Measurements from ENCODE around the gene PARVB. TPM values are rescaled to one million over a fixed set of nuclear protein-coding genes. Genes with fewer than 3 reads are reported as not detected.

PARVB gene
- total and polyA plus RNA-seq, 2 of the 8 experiments (the other 6 are each of a cell fraction or from before 2014, with no cell fraction given): 14.5 to 18.6 TPM

GRCh38 chr22:44103735-44104480 is 79.8 kb downstream of the PARVB start:
- H3K27ac ChIP-seq (ENCODE audit: low read depth, low read length): no peak overlapping the region
- H2BK5ac ChIP-seq (ENCODE audit: low read depth, low read length): no peak overlapping the region
- peak overlapping the region; percentile 18; the same call in 1 of the 2 replicates for H2BK20ac ChIP-seq (ENCODE audit: low read length)
- peak overlapping the region; percentile 9; the same call in 1 of the 2 replicates for H2BK15ac ChIP-seq (ENCODE audit: low read length)
- H2AK5ac ChIP-seq (ENCODE audit: low read depth, low read length): 0 out of 2 replicates have a peak overlapping the region, but pooled peaks have one; percentile 53
- TF ChIP-seq TAF7 (optimal IDR thresholded peaks at IDR 0.05; ENCODE audit: borderline replicate concordance, low read depth, low read length) (no peak), RXRA (IDR thresholded peaks at IDR 0.05; ENCODE audit: insufficient read depth, low read depth, low read length) (no peak)
- H2AFZ ChIP-seq (ENCODE audit: low read length): no peak overlapping the region
- no peaks in the 10 kb centered on the region; the same call in 1 of the 2 replicates for H3K79me1 ChIP-seq (ENCODE audit: low read depth, low read length)
- H3K4me1 ChIP-seq (replicated peaks in 1 of 4; ENCODE audit: control insufficient read depth in 3 of 4, insufficient read depth in 4 of 4, low read length in 3 of 4): peaks cover 8 to 14% (median 12%) of the 10 kb centered on the region in 4 experiments; a peak in 6 of 7 replicates
- H3K4ac ChIP-seq (replicated peaks; ENCODE audit: insufficient read length, low read depth, low read length): no peak overlapping the region
- ChIA-PET CTCF (ENCODE audit: partially characterized antibody) (interaction anchor here (0.6 kb wide), 1 partner anchor 12 kb away, joined by 3 read pairs; no protein-coding TSS in a partner anchor), POLR2A (ENCODE audit: partially characterized antibody) (no interaction called here)
- no peak overlapping the region for H3K4me3 ChIP-seq (ENCODE audit: extremely low read depth in 1 of 4, insufficient read depth in 2 of 4, low read depth in 3 of 4, low read length in 4 of 4)
- H4K91ac ChIP-seq (replicated peaks; ENCODE audit: insufficient read length, low read length): peak overlapping the region; percentile 32
- H3K9me3 ChIP-seq (ENCODE audit: insufficient read depth in 2 of 2, low read depth in 1 of 2, low read length in 1 of 2): peaks cover 4 to 10% of the 10 kb centered on the region in 2 experiments
- no peak overlapping the region for H3K9ac ChIP-seq (replicated peaks in 1 of 4; ENCODE audit: extremely low read depth in 1 of 4, low read depth in 3 of 4, low read length in 3 of 4)
- H3K27me3 ChIP-seq (replicated peaks in 1 of 4; ENCODE audit: control insufficient read depth in 3 of 4, extremely low read depth in 1 of 4, insufficient read depth in 3 of 4, low read length in 3 of 4): no peaks in the 10 kb centered on the region; a peak in 1 of 7 replicates
- H3K79me2 ChIP-seq (ENCODE audit: control insufficient read depth in 1 of 2, insufficient read depth in 2 of 2, low read length in 2 of 2): no peaks in the 10 kb centered on the region
- H3K18ac ChIP-seq (ENCODE audit: extremely low read depth, low read length): no peak overlapping the region; the same call in 1 of the 2 replicates
- no peaks in the 10 kb centered on the region for H3K36me3 ChIP-seq (ENCODE audit: control insufficient read depth in 2 of 4, insufficient read depth in 4 of 4, low read length in 3 of 4)
- H2BK120ac ChIP-seq (replicated peaks; ENCODE audit: low read depth, low read length): no peak overlapping the region
- H2BK12ac ChIP-seq (ENCODE audit: low read depth, low read length): 0 out of 2 replicates have a peak overlapping the region, but pooled peaks have one; percentile 75
- no peak overlapping the region for H4K8ac ChIP-seq (ENCODE audit: extremely low read depth, insufficient read depth, low read length)
- H4K5ac ChIP-seq (ENCODE audit: insufficient read length, low read depth, low read length): no peak overlapping the region
- H3K14ac ChIP-seq (ENCODE audit: insufficient read length): no peak overlapping the region
- no peaks in the 10 kb centered on the region for H4K20me1 ChIP-seq (replicated peaks in 1 of 2; ENCODE audit: control insufficient read depth in 1 of 2, insufficient read depth in 2 of 2, low read length in 2 of 2)
- WGBS, 2 experiments (ENCODE audit: extremely low coverage in 1 of 2, insufficient coverage in 1 of 2, insufficient read length in 1 of 2, insufficient replicate concordance in 2 of 2, low coverage in 1 of 2, low lambda C conversion rate in 2 of 2, missing lambda C conversion rate in 1 of 2): 91% methylated on average over 13 of the region's 13 CpGs; no CpG with 5 or more reads in 1 of the 2 experiments
- no peak overlapping the region for H3K23ac ChIP-seq (ENCODE audit: insufficient read length)
- H3K23me2 ChIP-seq (ENCODE audit: low read depth, low read length): 0 out of 2 replicates have a peak, but pooled peaks cover 2% of the 10 kb centered on the region
- no peak overlapping the region for H3K56ac ChIP-seq (replicated peaks; ENCODE audit: insufficient read length, low read depth, low read length)
- no peak for DNase-seq (ENCODE audit: low read depth in 1 of 2, low spot score in 2 of 2)
- H3K4me2 ChIP-seq (ENCODE audit: insufficient read depth in 1 of 2, low read depth in 2 of 2, low read length in 2 of 2): no peak overlapping the region
- no peak for FAIRE-seq
